Measurements from ENCODE around the gene EFNA5. TPM values are rescaled to one million over a fixed set of nuclear protein-coding genes. Genes with fewer than 3 reads are reported as not detected.

The EFNA5 gene
- total and polyA plus RNA-seq, 2 of the 8 experiments (the other 6 are each of a cell fraction or from before 2014, with no cell fraction given) = 9.6 to 21.8 TPM

GRCh38 chr5:107474361-107474715 is 196.4 kb downstream of the EFNA5 start (continued):
- TF ChIP-seq ZNF274 (IDR thresholded peaks at IDR 0.05; ENCODE audit: borderline replicate concordance, extremely low read depth, low read length) = no peak
- TF ChIP-seq BCL11A (IDR thresholded peaks at IDR 0.05; ENCODE audit: low read depth in 2 of 2, low read length in 2 of 2) = no peak
- TF ChIP-seq CHD2 (IDR thresholded peaks at IDR 0.05; ENCODE audit: low read length) = no peak
- no peak for TF ChIP-seq GABPA (IDR thresholded peaks at IDR 0.05; ENCODE audit: borderline replicate concordance, insufficient read depth, low read length)
- no peak for TF ChIP-seq HDAC2 (IDR thresholded peaks at IDR 0.05; ENCODE audit: borderline replicate concordance in 1 of 2, low read depth in 2 of 2, low read length in 2 of 2)
- TF ChIP-seq SP1 (IDR thresholded peaks at IDR 0.05; ENCODE audit: low read depth, low read length) = no peak
- no peak for TF ChIP-seq CBX5 (IDR thresholded peaks at IDR 0.05; ENCODE audit: low read depth, low read length)
- no peak for TF ChIP-seq KDM5A (IDR thresholded peaks at IDR 0.05; ENCODE audit: low read length)

Measured in H1 (cell line).